ENCODE results near the gene FAF1.

Gene FAF1

GRCh38 chr1:50562106-50562505 is 398.0 kb downstream of the FAF1 start:
- no peak overlapping the region for H3K27ac ChIP-seq (ENCODE audit: low read depth, low read length)
- H3K36me3 ChIP-seq (ENCODE audit: low read length) = peaks cover 19% of the 10 kb centered on the region
- no peaks in the 10 kb centered on the region for H4K20me1 ChIP-seq (ENCODE audit: low read depth, low read length)
- H3K9me3 ChIP-seq (ENCODE audit: insufficient read depth, low read length) = no peaks in the 10 kb centered on the region
- no peak overlapping the region for H3K9ac ChIP-seq (ENCODE audit: low read length)
- H3K9me2 ChIP-seq (replicated peaks; ENCODE audit: insufficient read depth, low read length) = no peaks in the 10 kb centered on the region
- H3K79me2 ChIP-seq (ENCODE audit: insufficient read depth, low read length) = no peaks in the 10 kb centered on the region
- no peak for TF ChIP-seq EZH2phosphoT487 (conservative IDR thresholded peaks at IDR 0.05; ENCODE audit: low read length)
- TF ChIP-seq, protein P1, sequence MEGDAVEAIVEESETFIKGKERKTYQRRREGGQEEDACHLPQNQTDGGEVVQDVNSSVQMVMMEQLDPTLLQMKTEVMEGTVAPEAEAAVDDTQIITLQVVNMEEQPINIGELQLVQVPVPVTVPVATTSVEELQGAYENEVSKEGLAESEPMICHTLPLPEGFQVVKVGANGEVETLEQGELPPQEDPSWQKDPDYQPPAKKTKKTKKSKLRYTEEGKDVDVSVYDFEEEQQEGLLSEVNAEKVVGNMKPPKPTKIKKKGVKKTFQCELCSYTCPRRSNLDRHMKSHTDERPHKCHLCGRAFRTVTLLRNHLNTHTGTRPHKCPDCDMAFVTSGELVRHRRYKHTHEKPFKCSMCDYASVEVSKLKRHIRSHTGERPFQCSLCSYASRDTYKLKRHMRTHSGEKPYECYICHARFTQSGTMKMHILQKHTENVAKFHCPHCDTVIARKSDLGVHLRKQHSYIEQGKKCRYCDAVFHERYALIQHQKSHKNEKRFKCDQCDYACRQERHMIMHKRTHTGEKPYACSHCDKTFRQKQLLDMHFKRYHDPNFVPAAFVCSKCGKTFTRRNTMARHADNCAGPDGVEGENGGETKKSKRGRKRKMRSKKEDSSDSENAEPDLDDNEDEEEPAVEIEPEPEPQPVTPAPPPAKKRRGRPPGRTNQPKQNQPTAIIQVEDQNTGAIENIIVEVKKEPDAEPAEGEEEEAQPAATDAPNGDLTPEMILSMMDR (IDR thresholded peaks at IDR 0.05; ENCODE audit: insufficient read depth, low read length, poor library complexity, severe bottlenecking) = no peak
- H3K27me3 ChIP-seq (ENCODE audit: low read length) = no peaks in the 10 kb centered on the region
- H3K4me3 ChIP-seq (ENCODE audit: insufficient read depth, low read length, poor library complexity, severe bottlenecking) = no peak overlapping the region
- no peak overlapping the region for H3K4me2 ChIP-seq (ENCODE audit: low read depth, low read length, poor library complexity, severe bottlenecking)
- no peaks in the 10 kb centered on the region for H3F3A ChIP-seq (ENCODE audit: insufficient read depth)
- H2AFZ ChIP-seq (ENCODE audit: low read depth, low read length, severe bottlenecking) = no peak overlapping the region

GRCh38 chr1:50559421-50559820 is 400.6 kb downstream of the FAF1 start:
- H3K9ac ChIP-seq (ENCODE audit: low read length) = no peak overlapping the region
- no peaks in the 10 kb centered on the region for H3K9me2 ChIP-seq (replicated peaks; ENCODE audit: insufficient read depth, low read length)
- no peaks in the 10 kb centered on the region for H3K27me3 ChIP-seq (ENCODE audit: low read length)
- H3F3A ChIP-seq (ENCODE audit: insufficient read depth) = no peaks in the 10 kb centered on the region
- H4K20me1 ChIP-seq (ENCODE audit: low read depth, low read length) = no peaks in the 10 kb centered on the region
- H3K79me2 ChIP-seq (ENCODE audit: insufficient read depth, low read length) = no peaks in the 10 kb centered on the region
- peaks cover under 1% of the 10 kb centered on the region; the same call in 1 of the 2 replicates for H3K36me3 ChIP-seq (ENCODE audit: low read length)
- no peak overlapping the region for H3K4me3 ChIP-seq (ENCODE audit: insufficient read depth, low read length, poor library complexity, severe bottlenecking)
- no peaks in the 10 kb centered on the region for H3K9me3 ChIP-seq (ENCODE audit: insufficient read depth, low read length)
- no peak overlapping the region for H3K27ac ChIP-seq (ENCODE audit: low read depth, low read length)
- H3K4me2 ChIP-seq (ENCODE audit: low read depth, low read length, poor library complexity, severe bottlenecking) = no peak overlapping the region
- H2AFZ ChIP-seq (ENCODE audit: low read depth, low read length, severe bottlenecking) = no peak overlapping the region
- TF ChIP-seq EZH2phosphoT487 (conservative IDR thresholded peaks at IDR 0.05; ENCODE audit: low read length) = no peak
- TF ChIP-seq, protein P1 (IDR thresholded peaks at IDR 0.05; ENCODE audit: insufficient read depth, low read length, poor library complexity, severe bottlenecking) = no peak

DNA sequence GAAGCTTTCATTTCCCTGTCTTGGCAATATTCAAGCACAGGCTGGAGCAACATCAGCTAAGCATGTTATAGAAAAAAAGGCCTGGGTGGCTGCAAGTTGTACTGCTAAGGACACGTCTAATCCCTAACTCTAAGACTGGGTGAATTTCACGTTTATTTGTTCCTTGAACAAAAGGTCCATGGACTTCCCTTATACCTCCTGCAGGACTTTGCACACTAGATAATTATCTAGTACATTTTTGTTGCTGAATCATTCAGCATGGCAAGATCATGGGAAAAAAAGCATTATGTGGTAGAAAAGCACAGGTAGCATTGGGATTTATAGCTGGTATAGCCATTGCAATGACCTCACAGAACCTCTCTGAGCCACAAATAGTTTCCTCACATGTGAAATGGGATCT is 406.1 kb downstream of the FAF1 start:
- Histone ChIP-seq H3F3A (ENCODE audit: insufficient read depth) (no peaks in the 10 kb centered on the region), H3K27me3 (ENCODE audit: low read length) (no peaks in the 10 kb centered on the region), H3K4me2 (ENCODE audit: low read depth, low read length, poor library complexity, severe bottlenecking) (no peak overlapping the region), H4K20me1 (ENCODE audit: low read depth, low read length) (no peaks in the 10 kb centered on the region), H3K4me3 (ENCODE audit: insufficient read depth, low read length, poor library complexity, severe bottlenecking) (no peak overlapping the region), H3K9me3 (ENCODE audit: insufficient read depth, low read length) (no peaks in the 10 kb centered on the region), H3K27ac (ENCODE audit: low read depth, low read length) (no peak overlapping the region), H3K79me2 (ENCODE audit: insufficient read depth, low read length) (no peaks in the 10 kb centered on the region), H3K9ac (ENCODE audit: low read length) (no peak overlapping the region), H3K9me2 (replicated peaks; ENCODE audit: insufficient read depth, low read length) (no peaks in the 10 kb centered on the region), H2AFZ (ENCODE audit: low read depth, low read length, severe bottlenecking) (no peak overlapping the region), H3K36me3 (ENCODE audit: low read length) (no peaks in the 10 kb centered on the region)
- no peak for TF ChIP-seq EZH2phosphoT487 (conservative IDR thresholded peaks at IDR 0.05; ENCODE audit: low read length)
- TF ChIP-seq, protein P1 (IDR thresholded peaks at IDR 0.05; ENCODE audit: insufficient read depth, low read length, poor library complexity, severe bottlenecking) = no peak
